Measurements from ENCODE around the gene UBE2D1. TPM values are rescaled to one million over a fixed set of nuclear protein-coding genes. Genes with fewer than 3 reads are reported as not detected.

Gene UBE2D1
- total and polyA plus RNA-seq, 9 of the 15 experiments (the other 6 are each of a cell fraction or from before 2014, with no cell fraction given): 4.1 to 24.4 (median 12.3) TPM

GRCh38 chr10:58384999-58385783, 50.4 kb downstream of the UBE2D1 start, which contains the start of gene TFAM (continued):
- TF ChIP-seq CHAMP1 (IDR thresholded peaks at IDR 0.05) (peak; percentile 83), BRD4 (IDR thresholded peaks at IDR 0.05) (no peak; the same call in 1 of the 2 replicates), HMGXB4 (CRISPR knock-in tag; IDR thresholded peaks at IDR 0.05) (peak; percentile 79), ZNF316 (IDR thresholded peaks at IDR 0.05) (0 out of 2 replicates have a peak, but pooled peaks have one; percentile 22), SAFB (IDR thresholded peaks at IDR 0.05; ENCODE audit: borderline replicate concordance, low read depth, low read length) (no peak), ILF3 (IDR thresholded peaks at IDR 0.05; ENCODE audit: borderline replicate concordance) (no peak)
- TF ChIP-seq, protein P1, sequence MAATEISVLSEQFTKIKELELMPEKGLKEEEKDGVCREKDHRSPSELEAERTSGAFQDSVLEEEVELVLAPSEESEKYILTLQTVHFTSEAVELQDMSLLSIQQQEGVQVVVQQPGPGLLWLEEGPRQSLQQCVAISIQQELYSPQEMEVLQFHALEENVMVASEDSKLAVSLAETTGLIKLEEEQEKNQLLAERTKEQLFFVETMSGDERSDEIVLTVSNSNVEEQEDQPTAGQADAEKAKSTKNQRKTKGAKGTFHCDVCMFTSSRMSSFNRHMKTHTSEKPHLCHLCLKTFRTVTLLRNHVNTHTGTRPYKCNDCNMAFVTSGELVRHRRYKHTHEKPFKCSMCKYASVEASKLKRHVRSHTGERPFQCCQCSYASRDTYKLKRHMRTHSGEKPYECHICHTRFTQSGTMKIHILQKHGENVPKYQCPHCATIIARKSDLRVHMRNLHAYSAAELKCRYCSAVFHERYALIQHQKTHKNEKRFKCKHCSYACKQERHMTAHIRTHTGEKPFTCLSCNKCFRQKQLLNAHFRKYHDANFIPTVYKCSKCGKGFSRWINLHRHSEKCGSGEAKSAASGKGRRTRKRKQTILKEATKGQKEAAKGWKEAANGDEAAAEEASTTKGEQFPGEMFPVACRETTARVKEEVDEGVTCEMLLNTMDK (IDR thresholded peaks at IDR 0.05; ENCODE audit: borderline replicate concordance, insufficient read depth, low read depth, low read length, poor library complexity, severe bottlenecking): no peak
- TF ChIP-seq, protein P2, sequence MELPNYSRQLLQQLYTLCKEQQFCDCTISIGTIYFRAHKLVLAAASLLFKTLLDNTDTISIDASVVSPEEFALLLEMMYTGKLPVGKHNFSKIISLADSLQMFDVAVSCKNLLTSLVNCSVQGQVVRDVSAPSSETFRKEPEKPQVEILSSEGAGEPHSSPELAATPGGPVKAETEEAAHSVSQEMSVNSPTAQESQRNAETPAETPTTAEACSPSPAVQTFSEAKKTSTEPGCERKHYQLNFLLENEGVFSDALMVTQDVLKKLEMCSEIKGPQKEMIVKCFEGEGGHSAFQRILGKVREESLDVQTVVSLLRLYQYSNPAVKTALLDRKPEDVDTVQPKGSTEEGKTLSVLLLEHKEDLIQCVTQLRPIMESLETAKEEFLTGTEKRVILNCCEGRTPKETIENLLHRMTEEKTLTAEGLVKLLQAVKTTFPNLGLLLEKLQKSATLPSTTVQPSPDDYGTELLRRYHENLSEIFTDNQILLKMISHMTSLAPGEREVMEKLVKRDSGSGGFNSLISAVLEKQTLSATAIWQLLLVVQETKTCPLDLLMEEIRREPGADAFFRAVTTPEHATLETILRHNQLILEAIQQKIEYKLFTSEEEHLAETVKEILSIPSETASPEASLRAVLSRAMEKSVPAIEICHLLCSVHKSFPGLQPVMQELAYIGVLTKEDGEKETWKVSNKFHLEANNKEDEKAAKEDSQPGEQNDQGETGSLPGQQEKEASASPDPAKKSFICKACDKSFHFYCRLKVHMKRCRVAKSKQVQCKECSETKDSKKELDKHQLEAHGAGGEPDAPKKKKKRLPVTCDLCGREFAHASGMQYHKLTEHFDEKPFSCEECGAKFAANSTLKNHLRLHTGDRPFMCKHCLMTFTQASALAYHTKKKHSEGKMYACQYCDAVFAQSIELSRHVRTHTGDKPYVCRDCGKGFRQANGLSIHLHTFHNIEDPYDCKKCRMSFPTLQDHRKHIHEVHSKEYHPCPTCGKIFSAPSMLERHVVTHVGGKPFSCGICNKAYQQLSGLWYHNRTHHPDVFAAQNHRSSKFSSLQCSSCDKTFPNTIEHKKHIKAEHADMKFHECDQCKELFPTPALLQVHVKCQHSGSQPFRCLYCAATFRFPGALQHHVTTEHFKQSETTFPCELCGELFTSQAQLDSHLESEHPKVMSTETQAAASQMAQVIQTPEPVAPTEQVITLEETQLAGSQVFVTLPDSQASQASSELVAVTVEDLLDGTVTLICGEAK (IDR thresholded peaks at IDR 0.05): peak; percentile 69
- TF ChIP-seq, protein P2 (CRISPR knock-in tag; IDR thresholded peaks at IDR 0.05): no peak

Measured in K562 (cell line).